Smooth muscle cell (in vitro differentiated cells): ENCODE data around the gene FURIN. TPM values are rescaled to one million over a fixed set of nuclear protein-coding genes. Genes with fewer than 3 reads are reported as not detected.
"Not testable (repeated sequence)": the region's sequence is repeated elsewhere in the genome, so short reads cannot be mapped to it uniquely, and the experiment has no call there.

Experiments
- DNase-seq: peaks from one replicate; lab custom pipeline; 2025; ENCODE audit not compliant: unreplicated experiment; lab: John Stamatoyannopoulos, UW
- H2AFZ ChIP-seq: fragments of 200-600 bp; sonication (generic); 2 replicates; pipeline ENCODE4 v1.6.0; 2016; ENCODE audit warnings: antibody characterized with exemption, low read depth, mild to moderate bottlenecking
- H3F3A ChIP-seq: fragments of 200-600 bp; sonication (generic); 2 replicates; pipeline ENCODE4 v1.6.0; 2017; ENCODE audit warnings: antibody characterized with exemption, low read depth
- H3K27ac ChIP-seq: fragments of 200-600 bp; sonication (generic); 2 replicates; pipeline ENCODE4 v1.5.1; 2016; ENCODE audit warnings: low read depth, mild to moderate bottlenecking
- H3K27me3 ChIP-seq: fragments of 200-600 bp; sonication (generic); 2 replicates; pipeline ENCODE4 v1.6.1; 2016; ENCODE audit warnings: low read depth, mild to moderate bottlenecking
- H3K36me3 ChIP-seq: fragments of 200-600 bp; sonication (generic); 2 replicates; pipeline ENCODE4 v1.5.1; 2016; ENCODE audit warnings: low read depth
- H3K4me1 ChIP-seq: fragments of 200-600 bp; sonication (generic); 2 replicates; pipeline ENCODE4 v1.5.1; 2016; ENCODE audit warnings: low read depth
- H3K4me2 ChIP-seq: fragments of 200-600 bp; sonication (generic); 2 replicates; pipeline ENCODE4 v1.6.0; 2016; ENCODE audit warnings: mild to moderate bottlenecking
- H3K4me3 ChIP-seq: fragments of 200-600 bp; sonication (generic); 2 replicates; pipeline ENCODE4 v1.5.1; 2016; ENCODE audit warnings: mild to moderate bottlenecking
- H3K79me2 ChIP-seq: fragments of 200-600 bp; sonication (generic); 2 replicates; pipeline ENCODE4 v1.6.0; 2016; ENCODE audit warnings: low read depth, mild to moderate bottlenecking
- H3K9ac ChIP-seq: fragments of 200-600 bp; sonication (generic); 2 replicates; pipeline ENCODE4 v1.6.0; 2016; ENCODE audit warnings: low read depth
- H3K9me3 ChIP-seq: fragments of 200-600 bp; sonication (generic); replicated peaks from 2 replicates; pipeline ENCODE4 v1.5.1; 2016; ENCODE audit warnings: low read depth
- H4K20me1 ChIP-seq: fragments of 200-600 bp; sonication (generic); 2 replicates; pipeline ENCODE4 v1.6.0; 2016; ENCODE audit warnings: low read depth
- WGBS: methylation state at CpG from one replicate; pipeline ENCODE4 v1.1.7; 2016; ENCODE audit warnings: low lambda C conversion rate; 5-methylcytosine and 5-hydroxymethylcytosine counted together
- polyA plus RNA-seq: library from polyadenylated mRNA; unstranded; fragments of >200 nt; fragmentation: Nextera tagmentation; extraction: Ambion mirVana; gene quantifications from 2 replicates; pipeline ENCODE4 v1.2.1, GENCODE V29; 2016
- total RNA-seq: library from RNA; depleted of rRNA; stranded (reverse); fragments of >200 nt; gene quantifications from 2 replicates; pipeline ENCODE4 v1.2.3, GENCODE V29; 2014
- TF ChIP-seq, protein P1 (sequence below): fragments of 200-600 bp; sonication (generic); IDR thresholded peaks from 2 replicates; pipeline ENCODE4 v1.5.1; 2017; ENCODE audit warnings: borderline replicate concordance, mild to moderate bottlenecking, antibody characterized with exemption; ENCODE audit not compliant: insufficient read depth, poor library complexity, severe bottlenecking

FURIN gene
- total and polyA plus RNA-seq, 2 experiments from 2014 or later, result 66.0 to 113 TPM

DNA sequence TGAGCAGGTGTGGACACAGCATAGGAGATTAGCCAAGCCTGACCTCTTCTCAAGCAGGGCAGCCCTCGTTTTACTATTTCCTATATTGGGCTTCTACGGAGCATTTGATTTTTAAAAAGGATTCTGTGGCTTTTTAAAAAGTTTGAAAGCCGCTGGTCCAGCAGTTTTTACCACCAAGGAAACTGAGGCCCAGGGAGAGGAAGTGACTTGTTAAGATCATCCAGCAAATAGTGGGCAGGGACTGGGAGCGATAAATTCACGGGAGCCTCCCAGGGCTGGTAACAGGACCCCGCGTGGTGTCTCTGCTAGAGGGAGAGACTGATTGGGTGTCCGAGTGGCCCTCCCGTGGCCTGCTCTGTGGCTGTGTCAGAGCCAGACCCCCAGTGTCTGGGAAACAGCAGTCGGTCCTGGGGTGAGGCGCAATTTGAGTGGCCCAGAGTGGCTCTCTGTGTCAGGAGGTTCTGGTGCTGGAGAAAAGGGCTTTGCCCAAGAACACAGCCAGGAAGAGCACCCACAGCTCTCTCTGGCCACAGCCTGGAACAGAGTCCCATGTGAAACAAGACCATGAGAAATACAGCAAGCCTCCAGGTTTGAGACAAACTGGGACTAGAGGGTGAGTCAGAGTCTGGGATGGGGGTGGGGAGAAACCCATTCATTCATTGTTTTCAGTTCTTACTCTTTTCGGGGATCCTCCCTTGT, 4.2 kb downstream of the FURIN start:
- Histone ChIP-seq H3K4me3 (peak overlapping the region; percentile 80), H3K27ac (peak overlapping the region; percentile 91), H3K4me2 (peak overlapping the region; percentile 92), H4K20me1 (peaks cover 30% of the 10 kb centered on the region), H3K9me3 (no peaks in the 10 kb centered on the region), H3F3A (peaks cover 36% of the 10 kb centered on the region), H3K27me3 (no peaks in the 10 kb centered on the region), H3K4me1 (peaks cover 55% of the 10 kb centered on the region), H3K9ac (peak overlapping the region; percentile 90), H3K36me3 (no peaks in the 10 kb centered on the region), H3K79me2 (peaks cover 36% of the 10 kb centered on the region), H2AFZ (no peak overlapping the region)
- 10% methylated on average over 12 of the region's 12 CpGs for WGBS
- TF ChIP-seq, protein P1, sequence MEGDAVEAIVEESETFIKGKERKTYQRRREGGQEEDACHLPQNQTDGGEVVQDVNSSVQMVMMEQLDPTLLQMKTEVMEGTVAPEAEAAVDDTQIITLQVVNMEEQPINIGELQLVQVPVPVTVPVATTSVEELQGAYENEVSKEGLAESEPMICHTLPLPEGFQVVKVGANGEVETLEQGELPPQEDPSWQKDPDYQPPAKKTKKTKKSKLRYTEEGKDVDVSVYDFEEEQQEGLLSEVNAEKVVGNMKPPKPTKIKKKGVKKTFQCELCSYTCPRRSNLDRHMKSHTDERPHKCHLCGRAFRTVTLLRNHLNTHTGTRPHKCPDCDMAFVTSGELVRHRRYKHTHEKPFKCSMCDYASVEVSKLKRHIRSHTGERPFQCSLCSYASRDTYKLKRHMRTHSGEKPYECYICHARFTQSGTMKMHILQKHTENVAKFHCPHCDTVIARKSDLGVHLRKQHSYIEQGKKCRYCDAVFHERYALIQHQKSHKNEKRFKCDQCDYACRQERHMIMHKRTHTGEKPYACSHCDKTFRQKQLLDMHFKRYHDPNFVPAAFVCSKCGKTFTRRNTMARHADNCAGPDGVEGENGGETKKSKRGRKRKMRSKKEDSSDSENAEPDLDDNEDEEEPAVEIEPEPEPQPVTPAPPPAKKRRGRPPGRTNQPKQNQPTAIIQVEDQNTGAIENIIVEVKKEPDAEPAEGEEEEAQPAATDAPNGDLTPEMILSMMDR, result no peak
- DNase-seq, result no peak

DNA sequence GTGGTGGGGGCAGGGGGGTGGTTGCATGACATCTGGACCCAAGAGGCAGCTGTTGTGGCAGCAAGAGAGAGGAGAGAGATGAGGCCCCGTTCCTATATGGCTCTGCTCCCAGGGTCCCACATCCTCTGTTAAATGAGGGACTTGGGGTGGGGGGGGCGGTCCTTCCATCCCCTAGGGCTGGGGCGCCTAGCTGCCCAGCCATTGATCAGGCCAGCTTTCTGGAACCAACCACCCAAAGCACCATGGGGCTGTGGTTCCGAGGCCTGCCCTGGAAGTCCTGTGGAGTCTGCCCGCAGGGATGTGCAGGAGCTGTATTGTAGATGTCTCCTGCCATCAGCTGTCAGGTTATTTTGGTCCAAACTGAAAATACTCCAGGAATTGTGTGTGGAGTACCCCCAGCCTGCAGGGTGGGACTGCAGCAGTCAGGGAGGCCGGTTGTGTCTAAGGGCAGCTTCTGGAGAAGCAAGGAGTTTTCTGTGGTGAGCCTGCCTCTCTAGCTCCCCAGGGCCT, 5.2 kb downstream of the FURIN start:
- Histone ChIP-seq H3K4me1 (peaks cover 53% of the 10 kb centered on the region), H3K79me2 (peaks cover 36% of the 10 kb centered on the region), H4K20me1 (peaks cover 30% of the 10 kb centered on the region), H3K4me3 (peak overlapping the region; percentile 80), H3K36me3 (no peaks in the 10 kb centered on the region), H3F3A (peaks cover 34% of the 10 kb centered on the region), H3K4me2 (peak overlapping the region; percentile 92), H2AFZ (no peak overlapping the region), H3K27me3 (no peaks in the 10 kb centered on the region), H3K27ac (peak overlapping the region; percentile 91), H3K9ac (peak overlapping the region; percentile 90), H3K9me3 (no peaks in the 10 kb centered on the region)
- no peak for DNase-seq
- 63% methylated on average over 4 of the region's 6 CpGs for WGBS
- TF ChIP-seq, protein P1, result no peak

DNA sequence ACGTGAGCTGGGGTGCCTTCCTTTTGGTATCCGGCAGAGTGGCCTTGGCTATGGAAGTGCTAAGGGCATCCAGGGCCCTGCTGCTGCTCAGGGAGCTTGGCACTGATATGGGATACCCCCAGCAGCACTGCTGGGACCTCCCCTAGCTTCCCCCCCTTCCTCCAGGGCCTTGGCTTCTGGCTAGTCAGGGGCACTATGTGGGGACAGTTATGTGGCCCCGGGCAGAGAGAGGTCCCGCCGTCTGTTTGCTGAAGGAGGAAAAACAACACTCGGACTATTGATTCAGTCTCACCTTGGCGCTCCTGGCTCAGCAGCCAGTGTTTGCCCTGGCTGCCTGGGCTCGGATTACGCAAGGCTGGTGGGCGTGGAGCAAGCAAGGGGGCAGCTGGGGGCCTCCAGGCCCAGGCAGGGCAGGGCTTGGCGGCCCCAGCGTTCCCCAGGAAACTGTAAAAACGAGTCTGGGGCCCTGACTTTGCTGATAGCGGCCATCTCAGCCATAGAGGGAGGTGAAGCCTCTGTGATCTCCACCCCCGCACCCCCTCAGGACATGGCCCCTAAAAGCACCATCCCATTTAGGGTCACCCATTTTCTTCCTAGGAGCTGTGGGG, 5.7 kb downstream of the FURIN start:
- peak overlapping the region; percentile 80 for H3K4me3 ChIP-seq
- H3K9ac ChIP-seq, result peak overlapping the region; percentile 90
- no peak for DNase-seq
- peaks cover 29% of the 10 kb centered on the region for H3F3A ChIP-seq
- no peaks in the 10 kb centered on the region for H3K36me3 ChIP-seq
- no peak overlapping the region for H2AFZ ChIP-seq
- H4K20me1 ChIP-seq, result peaks cover 30% of the 10 kb centered on the region
- H3K27me3 ChIP-seq, result no peaks in the 10 kb centered on the region
- peaks cover 47% of the 10 kb centered on the region for H3K4me1 ChIP-seq
- H3K9me3 ChIP-seq, result no peaks in the 10 kb centered on the region
- H3K79me2 ChIP-seq, result peaks cover 36% of the 10 kb centered on the region
- TF ChIP-seq, protein P1, result no peak
- peak overlapping the region; percentile 92 for H3K4me2 ChIP-seq
- H3K27ac ChIP-seq, result peak overlapping the region; percentile 91
- WGBS, result 27% methylated on average over 15 of the region's 15 CpGs

DNA sequence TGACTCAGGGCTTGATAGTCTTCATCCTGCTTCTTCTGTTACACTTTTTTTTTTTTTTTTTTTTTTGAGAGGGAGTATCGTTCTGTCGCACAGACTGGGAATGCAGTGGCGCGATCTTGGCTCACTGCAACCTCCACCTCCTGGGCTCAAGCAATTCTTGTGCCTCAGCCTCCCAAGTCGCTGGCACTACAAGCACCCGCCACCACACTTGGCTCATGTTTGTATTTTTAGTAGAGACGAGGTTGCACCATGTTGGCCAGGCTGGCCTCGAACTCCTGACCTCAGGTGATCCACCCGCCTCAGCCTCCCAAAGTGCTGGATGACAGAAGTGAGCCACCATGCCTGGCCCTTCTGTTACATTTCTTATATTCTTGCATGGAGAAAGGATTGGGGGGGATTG, 6.6 kb downstream of the FURIN start:
- peaks cover 21% of the 10 kb centered on the region for H3F3A ChIP-seq
- H4K20me1 ChIP-seq, result peaks cover 30% of the 10 kb centered on the region
- not testable (repeated sequence) for H3K9ac ChIP-seq, H3K27me3 ChIP-seq, H2AFZ ChIP-seq, DNase-seq, H3K27ac ChIP-seq, H3K36me3 ChIP-seq, H3K4me3 ChIP-seq, H3K4me2 ChIP-seq, H3K9me3 ChIP-seq
- WGBS, result 88% methylated on average over 9 of the region's 9 CpGs
- peaks cover 39% of the 10 kb centered on the region for H3K4me1 ChIP-seq
- H3K79me2 ChIP-seq, result peaks cover 36% of the 10 kb centered on the region
